Neural cell (in vitro differentiated cells): ENCODE measurements around the gene MED27. TPM values are rescaled to one million over a fixed set of nuclear protein-coding genes. Genes with fewer than 3 reads are reported as not detected.

Source experiments
- H2AFZ ChIP-seq: fragments of 200-600, 300-800 bp; sonication (generic), shearing (Covaris generic); 2 replicates; pipeline ENCODE4 v1.6.0; 2014; ENCODE audit warnings: low read depth, mild to moderate bottlenecking, antibody characterized with exemption, low read length, moderate library complexity
- H3F3A ChIP-seq: fragments of 200-600 bp; shearing (Covaris generic); 2 replicates; pipeline ENCODE4 v1.6.1; 2016; ENCODE audit warnings: mild to moderate bottlenecking, moderate library complexity, mixed read lengths, antibody characterized with exemption, low read length; ENCODE audit not compliant: insufficient read depth, poor library complexity, severe bottlenecking
- H3K27ac ChIP-seq: fragments of 200-600, 300-800 bp; sonication (generic), shearing (Covaris generic); 2 replicates; pipeline ENCODE4 v1.5.1; 2014; ENCODE audit warnings: mild to moderate bottlenecking, low read length, moderate library complexity
- H3K27me3 ChIP-seq: fragments of 300-800, 200-600 bp; sonication (generic), shearing (Covaris generic); 2 replicates; pipeline ENCODE4 v1.6.0; 2014; ENCODE audit warnings: mild to moderate bottlenecking, low read depth, low read length, moderate library complexity; ENCODE audit not compliant: insufficient read depth
- H3K36me3 ChIP-seq: fragments of 300-800, 200-600 bp; sonication (generic), shearing (Covaris generic); 2 replicates; pipeline ENCODE4 v1.5.1; 2014; ENCODE audit warnings: mild to moderate bottlenecking, antibody characterized with exemption, low read length, moderate library complexity; ENCODE audit not compliant: insufficient read depth
- H3K4me2 ChIP-seq: fragments of 300-800, 200-600 bp; sonication (generic), shearing (Covaris generic); 2 replicates; pipeline ENCODE4 v1.6.0; 2014; ENCODE audit warnings: mild to moderate bottlenecking, low read length
- H3K4me3 ChIP-seq: fragments of 300-800, 200-600 bp; sonication (generic), shearing (Covaris generic); 2 replicates; pipeline ENCODE4 v1.5.1; 2014; ENCODE audit warnings: mild to moderate bottlenecking, low read length, moderate library complexity
- H3K79me2 ChIP-seq: fragments of 200-600 bp; shearing (Covaris generic); replicated peaks from 2 replicates; pipeline ENCODE4 v1.6.0; 2014; ENCODE audit warnings: mild to moderate bottlenecking, low read length, moderate library complexity; ENCODE audit not compliant: insufficient read depth
- H3K9ac ChIP-seq: fragments of 300-800, 200-600 bp; sonication (generic), shearing (Covaris generic); 2 replicates; pipeline ENCODE4 v1.6.1; 2016; ENCODE audit warnings: mild to moderate bottlenecking, low read length, mixed read lengths
- H3K9me2 ChIP-seq: fragments of 200-600 bp; shearing (Covaris generic); 2 replicates; pipeline ENCODE4 v1.6.1; 2016; ENCODE audit warnings: mild to moderate bottlenecking, low read length, mixed read lengths; ENCODE audit not compliant: insufficient read depth
- H3K9me3 ChIP-seq: fragments of 200-600, 300-800 bp; sonication (generic), shearing (Covaris generic); 2 replicates; pipeline ENCODE4 v1.6.1; 2016; ENCODE audit warnings: mild to moderate bottlenecking, mixed run types, low read length, moderate library complexity, mixed read lengths
- H4K20me1 ChIP-seq: fragments of 200-600 bp; shearing (Covaris generic); 2 replicates; pipeline ENCODE4 v1.6.1; 2016; ENCODE audit warnings: mild to moderate bottlenecking, mixed run types; ENCODE audit not compliant: insufficient read depth
- EP300 ChIP-seq: fragments of 450-650 bp; conservative IDR thresholded peaks from 2 replicates; pipeline ENCODE4 v1.6.1; 2014; ENCODE audit warnings: antibody characterized with exemption, mild to moderate bottlenecking, moderate library complexity; ENCODE audit not compliant: poor library complexity, severe bottlenecking
- EZH2 ChIP-seq: fragments of 200-600, 300-800 bp; shearing (Covaris generic), sonication (generic); IDR thresholded peaks from 2 replicates; pipeline ENCODE4 v1.6.1; 2014; ENCODE audit warnings: antibody characterized with exemption, low read length, borderline replicate concordance, mild to moderate bottlenecking; ENCODE audit not compliant: insufficient read depth, poor library complexity, severe bottlenecking
- MXI1 ChIP-seq: fragments of 450-650 bp; conservative IDR thresholded peaks from 2 replicates; pipeline ENCODE4 v1.6.1; 2014; ENCODE audit warnings: antibody characterized with exemption, mild to moderate bottlenecking; ENCODE audit not compliant: poor library complexity, severe bottlenecking
- POLR2AphosphoS5 ChIP-seq: IDR thresholded peaks from 2 replicates; pipeline ENCODE4 v1.6.1; 2012
- RAD21 ChIP-seq: fragments of 450-650 bp; conservative IDR thresholded peaks from 2 replicates; pipeline ENCODE4 v1.6.1; 2014; ENCODE audit warnings: antibody characterized with exemption, mild to moderate bottlenecking, moderate library complexity
- SMC3 ChIP-seq: fragments of 450-650 bp; conservative IDR thresholded peaks from 2 replicates; pipeline ENCODE4 v1.6.1; 2014; ENCODE audit warnings: antibody characterized with exemption, mild to moderate bottlenecking, moderate library complexity; ENCODE audit not compliant: poor library complexity
- TAF1 ChIP-seq: IDR thresholded peaks from 2 replicates; pipeline ENCODE4 v1.6.1; 2012; ENCODE audit warnings: low read depth
- polyA plus RNA-seq: library from polyadenylated mRNA; depleted of rRNA; stranded (reverse); fragments of >200 nt; gene quantifications from 2 replicates; pipeline ENCODE4 v1.2.3, GENCODE V29; 2014
- TF ChIP-seq, protein P1 (sequence below): fragments of 450-650 bp; IDR thresholded peaks from 2 replicates; pipeline ENCODE4 v1.5.1; 2014; ENCODE audit warnings: antibody characterized with exemption, mild to moderate bottlenecking, moderate library complexity; ENCODE audit not compliant: poor library complexity, severe bottlenecking
- TF ChIP-seq, protein P2 (sequence below): IDR thresholded peaks from 2 replicates; pipeline ENCODE4 v1.6.1; 2012; ENCODE audit warnings: borderline replicate concordance

MED27 gene
- polyA plus RNA-seq, 1 donor from 2014 or later = 7.5 TPM

DNA sequence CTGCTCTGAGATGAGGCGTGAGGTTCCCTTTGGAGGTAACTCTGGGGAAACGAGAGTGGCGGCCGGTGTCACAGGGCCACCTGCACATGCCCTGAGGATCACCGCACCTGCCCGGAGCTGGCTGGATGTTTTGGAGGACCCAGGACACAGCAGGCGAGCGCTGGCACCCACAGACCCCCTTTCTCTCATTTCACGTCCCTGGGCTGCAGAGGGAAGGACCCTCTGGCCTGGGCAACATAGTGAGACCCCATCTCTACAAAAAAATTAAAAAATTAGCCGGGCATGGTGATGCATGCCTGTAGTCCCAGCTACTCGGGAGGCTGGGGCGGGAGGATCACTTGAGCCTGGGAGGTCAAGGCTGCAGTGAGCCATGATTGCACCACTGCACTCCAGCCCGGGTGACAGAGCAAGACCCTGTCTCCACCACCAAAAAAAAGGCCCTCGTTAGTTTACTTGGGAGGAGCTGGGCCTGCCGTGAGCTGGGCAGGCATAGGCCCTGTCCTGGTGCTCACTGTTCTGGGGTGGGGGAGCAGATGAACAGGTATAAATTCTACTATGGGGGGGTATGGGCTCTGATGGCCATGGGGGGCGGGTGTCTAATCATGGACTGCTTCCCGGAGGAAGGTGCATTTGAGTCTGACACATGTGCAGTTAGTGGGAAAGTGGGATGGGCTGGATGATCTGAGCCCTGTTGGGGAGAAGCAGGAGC is 242.9 kb downstream of the MED27 start:
- Histone ChIP-seq H3K4me3 (no peak overlapping the region), H3K27ac (no peak overlapping the region), H4K20me1 (no peaks in the 10 kb centered on the region), H3K4me2 (no peak overlapping the region), H3F3A (no peaks in the 10 kb centered on the region), H3K9me2 (no peaks in the 10 kb centered on the region), H3K79me2 (no peaks in the 10 kb centered on the region), H3K9me3 (peaks cover 5% of the 10 kb centered on the region), H3K36me3 (no peaks in the 10 kb centered on the region), H3K27me3 (no peaks in the 10 kb centered on the region), H2AFZ (no peak overlapping the region), H3K9ac (no peak overlapping the region)
- TF ChIP-seq MXI1 = no peak

DNA sequence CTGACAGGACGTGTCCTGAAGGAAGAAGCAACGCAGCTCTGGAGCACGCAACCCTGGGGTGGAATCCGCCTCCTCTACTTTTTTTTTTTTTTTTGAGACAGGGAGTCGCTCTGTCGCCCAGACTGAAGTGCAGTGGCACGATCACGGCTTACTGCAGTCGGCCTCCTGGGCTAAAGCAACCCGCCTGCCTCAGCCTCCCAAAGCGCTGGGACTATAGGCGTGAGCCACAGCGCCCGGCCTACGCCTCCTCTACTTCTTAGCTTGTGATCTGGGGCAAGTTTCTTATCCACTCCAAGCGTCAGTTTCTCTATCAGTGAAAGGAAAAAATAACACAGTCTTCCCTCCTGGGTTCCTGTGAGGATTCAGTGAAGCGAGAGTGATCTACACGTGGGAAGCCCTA is 243.6 kb downstream of the MED27 start:
- Histone ChIP-seq H3F3A (no peaks in the 10 kb centered on the region), H3K27ac (no peak overlapping the region)

More for the DNA sequence above, 243.6 kb downstream of the MED27 start:
- no peaks in the 10 kb centered on the region for H3K27me3 ChIP-seq
- peaks cover 5% of the 10 kb centered on the region for H3K9me3 ChIP-seq
- H3K4me3 ChIP-seq = no peak overlapping the region
- no peak overlapping the region for H2AFZ ChIP-seq
- no peak overlapping the region for H3K4me2 ChIP-seq
- H3K9ac ChIP-seq = no peak overlapping the region
- no peaks in the 10 kb centered on the region for H3K79me2 ChIP-seq
- H3K9me2 ChIP-seq = no peaks in the 10 kb centered on the region
- no peaks in the 10 kb centered on the region for H4K20me1 ChIP-seq
- TF ChIP-seq SMC3 (no peak), EP300 (no peak), MXI1 (no peak), EZH2 (no peak), POLR2AphosphoS5 (no peak), TAF1 (no peak), RAD21 (no peak)
- TF ChIP-seq, protein P1, sequence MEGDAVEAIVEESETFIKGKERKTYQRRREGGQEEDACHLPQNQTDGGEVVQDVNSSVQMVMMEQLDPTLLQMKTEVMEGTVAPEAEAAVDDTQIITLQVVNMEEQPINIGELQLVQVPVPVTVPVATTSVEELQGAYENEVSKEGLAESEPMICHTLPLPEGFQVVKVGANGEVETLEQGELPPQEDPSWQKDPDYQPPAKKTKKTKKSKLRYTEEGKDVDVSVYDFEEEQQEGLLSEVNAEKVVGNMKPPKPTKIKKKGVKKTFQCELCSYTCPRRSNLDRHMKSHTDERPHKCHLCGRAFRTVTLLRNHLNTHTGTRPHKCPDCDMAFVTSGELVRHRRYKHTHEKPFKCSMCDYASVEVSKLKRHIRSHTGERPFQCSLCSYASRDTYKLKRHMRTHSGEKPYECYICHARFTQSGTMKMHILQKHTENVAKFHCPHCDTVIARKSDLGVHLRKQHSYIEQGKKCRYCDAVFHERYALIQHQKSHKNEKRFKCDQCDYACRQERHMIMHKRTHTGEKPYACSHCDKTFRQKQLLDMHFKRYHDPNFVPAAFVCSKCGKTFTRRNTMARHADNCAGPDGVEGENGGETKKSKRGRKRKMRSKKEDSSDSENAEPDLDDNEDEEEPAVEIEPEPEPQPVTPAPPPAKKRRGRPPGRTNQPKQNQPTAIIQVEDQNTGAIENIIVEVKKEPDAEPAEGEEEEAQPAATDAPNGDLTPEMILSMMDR = no peak
- TF ChIP-seq, protein P2, sequence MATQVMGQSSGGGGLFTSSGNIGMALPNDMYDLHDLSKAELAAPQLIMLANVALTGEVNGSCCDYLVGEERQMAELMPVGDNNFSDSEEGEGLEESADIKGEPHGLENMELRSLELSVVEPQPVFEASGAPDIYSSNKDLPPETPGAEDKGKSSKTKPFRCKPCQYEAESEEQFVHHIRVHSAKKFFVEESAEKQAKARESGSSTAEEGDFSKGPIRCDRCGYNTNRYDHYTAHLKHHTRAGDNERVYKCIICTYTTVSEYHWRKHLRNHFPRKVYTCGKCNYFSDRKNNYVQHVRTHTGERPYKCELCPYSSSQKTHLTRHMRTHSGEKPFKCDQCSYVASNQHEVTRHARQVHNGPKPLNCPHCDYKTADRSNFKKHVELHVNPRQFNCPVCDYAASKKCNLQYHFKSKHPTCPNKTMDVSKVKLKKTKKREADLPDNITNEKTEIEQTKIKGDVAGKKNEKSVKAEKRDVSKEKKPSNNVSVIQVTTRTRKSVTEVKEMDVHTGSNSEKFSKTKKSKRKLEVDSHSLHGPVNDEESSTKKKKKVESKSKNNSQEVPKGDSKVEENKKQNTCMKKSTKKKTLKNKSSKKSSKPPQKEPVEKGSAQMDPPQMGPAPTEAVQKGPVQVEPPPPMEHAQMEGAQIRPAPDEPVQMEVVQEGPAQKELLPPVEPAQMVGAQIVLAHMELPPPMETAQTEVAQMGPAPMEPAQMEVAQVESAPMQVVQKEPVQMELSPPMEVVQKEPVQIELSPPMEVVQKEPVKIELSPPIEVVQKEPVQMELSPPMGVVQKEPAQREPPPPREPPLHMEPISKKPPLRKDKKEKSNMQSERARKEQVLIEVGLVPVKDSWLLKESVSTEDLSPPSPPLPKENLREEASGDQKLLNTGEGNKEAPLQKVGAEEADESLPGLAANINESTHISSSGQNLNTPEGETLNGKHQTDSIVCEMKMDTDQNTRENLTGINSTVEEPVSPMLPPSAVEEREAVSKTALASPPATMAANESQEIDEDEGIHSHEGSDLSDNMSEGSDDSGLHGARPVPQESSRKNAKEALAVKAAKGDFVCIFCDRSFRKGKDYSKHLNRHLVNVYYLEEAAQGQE = no peak
- no peaks in the 10 kb centered on the region for H3K36me3 ChIP-seq
